ENCODE measurements around the gene TNPO3.
"Not testable (repeated sequence)": the region's sequence is repeated elsewhere in the genome, so short reads cannot be mapped to it uniquely, and the experiment has no call there.

Gene TNPO3

DNA sequence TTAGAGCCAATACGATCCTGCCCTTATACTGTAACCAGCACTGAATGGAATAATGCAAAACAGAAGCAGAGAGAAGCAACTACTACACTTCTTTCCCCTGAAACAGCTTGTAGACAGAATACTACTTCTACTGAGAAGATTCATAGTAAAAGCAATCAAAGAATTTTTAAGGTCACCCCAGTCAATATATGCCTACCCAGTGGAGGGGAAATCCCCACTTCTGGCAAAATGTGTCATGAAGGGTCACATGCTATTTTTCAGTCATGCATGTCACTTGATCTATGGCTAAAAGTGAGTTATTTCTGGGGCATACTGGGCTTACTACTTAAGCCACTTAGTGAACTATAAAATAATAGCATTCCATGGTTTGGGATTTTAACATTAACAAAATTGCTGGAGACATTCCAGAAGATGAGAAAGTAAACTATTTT, 91.6 kb downstream of the TNPO3 start:
- no peak for DNase-seq

DNA sequence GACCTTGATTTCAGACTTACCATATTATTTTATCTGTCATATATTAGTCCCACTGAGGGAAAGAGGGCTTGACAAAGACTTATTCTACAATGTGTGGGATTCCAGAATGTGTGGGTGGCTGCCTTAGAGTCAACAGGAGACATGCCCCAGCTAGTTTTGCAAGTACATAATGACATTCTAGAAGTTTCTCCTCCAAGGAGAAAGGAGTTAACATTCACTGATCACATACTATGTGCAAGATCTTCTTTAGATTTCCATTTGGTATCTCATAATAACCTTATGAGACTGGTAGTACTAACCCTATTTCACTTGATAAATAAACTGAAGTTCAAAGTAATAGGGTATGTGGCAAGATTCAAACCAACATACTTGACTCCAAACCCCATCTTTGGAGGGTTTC, 92.0 kb downstream of the TNPO3 start:
- no peak for DNase-seq

DNA sequence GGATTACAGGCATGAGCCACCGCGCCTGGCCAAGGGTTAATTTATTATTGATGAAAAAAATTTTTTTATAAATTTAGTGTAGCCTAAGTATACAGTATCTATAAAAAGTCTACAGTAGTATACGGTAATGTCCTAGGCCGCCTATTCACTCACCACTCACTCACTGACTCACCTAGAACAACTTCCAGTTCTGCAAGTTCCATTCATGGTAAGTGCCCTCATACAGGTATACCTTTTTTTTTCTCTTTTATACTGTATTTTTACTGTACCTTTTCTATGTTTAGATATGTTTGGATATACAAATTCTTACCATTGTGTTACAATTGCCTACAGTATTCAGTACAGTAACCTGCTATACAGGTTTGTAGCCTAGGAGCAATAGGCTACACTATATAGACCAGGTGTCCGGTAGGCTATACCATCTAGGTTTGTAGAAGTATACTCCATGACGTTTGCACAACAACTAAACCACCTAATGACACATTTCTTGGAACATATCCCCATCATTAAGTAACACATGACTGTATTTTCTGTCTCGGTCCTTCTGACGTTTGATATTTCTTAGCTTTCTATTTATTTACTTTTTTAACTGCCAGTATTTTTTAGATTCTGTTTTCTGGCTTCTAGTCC, 93.8 kb downstream of the TNPO3 start:
- DNase-seq: no peak

DNA sequence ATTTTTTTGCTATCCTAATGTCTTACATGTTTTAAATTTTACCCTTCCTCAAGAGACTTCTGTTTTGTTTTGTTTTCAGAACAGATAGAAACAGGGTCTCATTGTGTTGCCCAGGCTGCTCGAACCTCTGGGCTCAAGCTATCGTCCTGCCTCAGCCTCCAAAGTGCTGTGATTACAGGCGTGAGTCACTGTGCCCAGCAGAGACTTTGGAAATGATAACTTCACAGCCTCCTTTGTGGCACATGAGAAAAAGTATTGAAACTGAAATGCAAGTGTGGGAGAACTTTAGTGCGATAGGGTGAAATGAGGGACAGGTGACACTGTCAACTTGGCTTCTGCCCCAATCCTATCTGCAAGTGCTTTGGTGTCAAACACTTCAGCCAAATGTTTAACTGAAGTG, 95.6 kb downstream of the TNPO3 start:
- DNase-seq: no peak

DNA sequence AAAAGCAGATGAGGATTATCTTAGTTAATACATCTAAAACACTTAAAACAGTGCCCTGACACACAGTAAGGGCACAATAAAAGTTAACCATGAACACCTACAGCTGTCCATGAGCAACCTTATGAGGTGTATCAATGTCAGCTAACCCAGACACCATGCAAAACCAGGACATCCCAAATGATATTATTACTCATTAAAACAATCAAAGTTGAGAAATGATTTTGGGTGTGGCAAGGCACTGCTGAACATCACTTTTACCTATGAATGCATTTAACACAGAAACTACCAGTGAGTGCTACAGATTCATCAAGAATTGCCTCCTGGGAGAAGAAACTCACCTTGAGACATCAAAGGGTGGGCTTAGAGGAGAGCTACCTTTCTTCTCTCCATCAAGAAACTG, 98.9 kb downstream of the TNPO3 start:
- DNase-seq: no peak

DNA sequence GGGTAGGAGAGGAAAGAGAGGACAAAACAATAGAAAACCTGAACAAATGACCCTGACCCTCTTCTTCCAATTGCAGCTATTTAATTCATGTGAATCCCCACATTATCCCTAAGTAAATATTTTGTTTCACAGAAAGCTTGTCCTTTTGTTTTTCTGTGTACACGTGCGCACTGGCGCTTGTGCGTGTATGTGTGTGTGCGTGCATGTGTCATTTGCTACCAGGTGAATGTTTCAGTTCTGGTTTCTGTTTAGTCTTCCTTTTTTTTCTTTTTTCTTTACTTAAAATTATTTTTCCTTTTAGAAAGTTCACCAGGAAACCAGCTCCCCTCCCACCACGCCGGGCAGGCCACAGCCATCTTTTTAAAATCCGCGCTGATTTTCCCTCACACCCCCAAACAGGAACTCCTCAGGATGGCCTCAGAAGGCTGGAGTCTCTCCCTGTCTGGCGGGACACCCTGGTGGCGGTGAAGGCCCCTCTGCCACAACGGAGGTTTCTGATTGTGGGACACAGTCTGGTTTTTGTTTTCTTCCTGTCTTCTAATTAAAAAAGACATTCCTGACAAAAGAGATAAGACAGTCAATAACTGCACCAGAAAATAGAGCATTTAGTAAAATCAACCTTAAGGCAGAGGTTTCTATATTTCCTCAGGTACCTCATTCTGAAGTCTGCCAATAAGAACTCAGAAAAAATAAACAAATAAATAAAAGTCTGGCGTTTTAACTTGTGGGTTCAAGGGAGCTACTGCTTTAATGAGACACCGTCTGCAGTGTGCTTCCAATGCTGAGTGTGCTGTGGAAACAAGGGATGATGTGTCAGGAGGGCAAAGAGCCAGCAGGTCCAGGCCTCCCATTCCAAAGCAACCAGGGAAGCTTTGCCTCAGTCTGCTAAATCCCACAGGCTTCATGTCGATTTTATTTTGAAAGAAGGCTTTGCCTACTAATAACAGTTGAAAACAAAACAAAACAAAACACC, 99.8 kb downstream of the TNPO3 start:
- peak in 3 of 56 donors; percentile 10 to 39 (median 11) for DNase-seq

DNA sequence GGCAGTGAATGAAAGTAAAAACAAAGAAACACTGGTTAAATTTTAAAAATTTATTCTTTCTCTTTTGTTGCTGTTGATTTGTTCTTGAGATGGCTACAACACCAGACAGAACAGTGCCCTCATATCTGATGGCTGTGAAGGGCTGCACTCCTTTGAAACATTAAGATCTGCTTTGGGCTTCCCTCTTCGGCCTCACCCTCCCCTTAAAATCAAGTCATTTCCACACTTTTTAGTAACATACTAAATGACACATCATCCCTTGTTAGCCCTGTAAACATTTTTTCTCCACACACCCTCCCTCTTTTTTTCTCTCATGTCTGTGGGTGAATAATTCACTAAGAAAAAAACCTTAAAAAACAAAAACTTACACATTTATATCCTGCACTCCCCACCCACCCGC, 100.8 kb downstream of the TNPO3 start:
- no peak for DNase-seq

DNA sequence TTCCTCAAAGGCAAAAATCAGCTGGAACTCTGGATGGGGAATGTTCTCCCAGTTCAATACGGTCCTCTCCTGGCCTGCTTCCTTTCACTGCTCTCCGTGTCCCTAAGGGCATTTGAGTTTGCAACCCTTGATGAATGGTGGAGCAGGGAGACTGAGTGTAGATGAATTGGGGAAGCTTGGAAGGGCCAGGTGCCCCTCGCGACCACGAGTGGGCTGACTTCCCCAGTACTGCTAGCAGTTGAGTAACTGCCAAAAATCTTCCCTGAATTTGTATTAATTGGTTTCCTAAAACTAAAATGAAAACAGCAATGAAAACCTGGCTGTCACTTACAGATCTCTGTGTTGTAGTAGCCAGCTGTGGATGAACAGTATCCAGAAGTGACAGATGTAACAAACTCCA, 103.6 kb downstream of the TNPO3 start:
- no peak for DNase-seq

DNA sequence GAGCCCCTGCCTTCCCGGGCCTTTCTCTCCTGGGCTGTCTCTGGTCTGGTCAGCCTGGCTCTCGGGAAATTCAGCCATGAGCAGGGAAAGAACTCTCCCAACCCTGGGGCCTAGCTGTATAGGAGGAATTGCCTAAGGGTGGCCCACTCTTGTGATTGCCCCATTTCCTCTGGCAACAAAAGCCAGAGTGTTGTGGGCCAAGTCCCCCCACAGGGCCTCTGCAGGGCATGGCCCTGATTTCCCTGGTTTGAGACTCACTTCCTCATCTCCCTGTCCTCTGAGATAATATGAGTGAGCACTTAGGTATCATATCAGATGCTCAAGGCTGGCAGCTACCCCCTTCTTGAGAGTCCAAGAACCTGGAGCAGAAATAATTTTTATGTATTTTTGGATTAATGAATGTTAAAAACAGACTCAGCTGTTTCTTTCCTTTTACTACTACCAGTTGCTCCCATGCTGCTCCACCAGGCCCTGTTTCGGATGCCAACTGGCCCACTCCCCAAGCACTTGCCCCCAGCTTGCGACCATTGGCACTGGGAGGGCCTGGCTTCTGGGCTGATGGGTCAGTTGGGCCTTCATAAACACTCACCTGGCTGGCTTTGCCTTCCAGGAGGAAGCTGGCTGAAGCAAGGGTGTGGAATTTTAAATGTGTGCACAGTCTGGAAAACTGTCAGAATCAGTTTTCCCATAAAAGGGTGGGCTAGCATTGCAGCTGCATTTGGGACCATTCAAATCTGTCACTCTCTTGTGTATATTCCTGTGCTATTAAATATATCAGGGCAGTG, 105.7 kb downstream of the TNPO3 start:
- DNase-seq: peak in 2 of 56 donors; percentile 5 to 36

DNA sequence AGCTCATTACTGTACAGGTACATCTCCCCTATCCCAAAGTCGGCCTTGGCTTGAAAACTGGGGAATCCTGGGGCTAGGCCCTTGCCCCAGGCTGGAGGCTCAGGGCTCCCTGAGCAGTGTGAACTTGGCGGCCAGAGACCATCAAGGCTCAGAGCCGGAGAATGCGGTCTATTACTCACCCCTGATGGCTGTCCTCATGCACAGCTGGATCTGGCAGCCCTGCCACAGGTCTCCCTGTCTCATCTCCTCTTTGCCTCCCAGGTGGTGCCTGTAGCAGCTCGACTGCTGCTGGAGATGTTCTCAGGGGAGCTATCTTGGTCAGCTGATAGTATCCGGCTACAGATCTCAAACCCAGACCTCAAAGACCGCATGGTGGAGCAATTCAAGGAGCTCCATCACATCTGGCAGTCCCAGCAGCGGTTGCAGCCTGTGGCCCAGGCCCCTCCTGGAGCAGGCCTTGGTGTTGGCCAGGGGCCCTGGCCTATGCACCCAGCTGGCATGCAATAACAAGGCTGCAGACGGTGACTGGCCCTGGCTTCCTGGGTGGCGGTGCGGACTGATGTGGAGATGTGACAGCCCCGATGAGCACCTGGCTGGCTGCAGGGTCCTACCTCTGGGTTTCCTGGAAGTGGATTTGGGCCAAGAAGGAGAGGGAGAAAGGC, 106.5 kb downstream of the TNPO3 start:
- no peak for DNase-seq

DNA sequence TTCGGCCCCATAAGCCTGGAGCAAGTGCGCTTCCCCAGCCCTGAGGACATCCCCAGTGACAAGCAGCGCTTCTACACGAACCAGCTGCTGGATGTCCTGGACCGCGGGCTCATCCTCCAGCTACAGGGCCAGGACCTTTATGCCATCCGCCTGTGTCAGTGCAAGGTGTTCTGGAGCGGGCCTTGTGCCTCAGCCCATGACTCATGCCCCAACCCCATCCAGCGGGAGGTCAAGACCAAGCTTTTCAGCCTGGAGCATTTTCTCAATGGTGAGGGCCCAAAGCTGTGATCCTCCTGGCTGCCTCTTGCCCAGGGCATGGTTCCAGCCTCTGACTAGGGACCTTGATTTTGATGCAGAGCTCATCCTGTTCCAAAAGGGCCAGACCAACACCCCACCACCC, 107.1 kb downstream of the TNPO3 start:
- DNase-seq: no peak

DNA sequence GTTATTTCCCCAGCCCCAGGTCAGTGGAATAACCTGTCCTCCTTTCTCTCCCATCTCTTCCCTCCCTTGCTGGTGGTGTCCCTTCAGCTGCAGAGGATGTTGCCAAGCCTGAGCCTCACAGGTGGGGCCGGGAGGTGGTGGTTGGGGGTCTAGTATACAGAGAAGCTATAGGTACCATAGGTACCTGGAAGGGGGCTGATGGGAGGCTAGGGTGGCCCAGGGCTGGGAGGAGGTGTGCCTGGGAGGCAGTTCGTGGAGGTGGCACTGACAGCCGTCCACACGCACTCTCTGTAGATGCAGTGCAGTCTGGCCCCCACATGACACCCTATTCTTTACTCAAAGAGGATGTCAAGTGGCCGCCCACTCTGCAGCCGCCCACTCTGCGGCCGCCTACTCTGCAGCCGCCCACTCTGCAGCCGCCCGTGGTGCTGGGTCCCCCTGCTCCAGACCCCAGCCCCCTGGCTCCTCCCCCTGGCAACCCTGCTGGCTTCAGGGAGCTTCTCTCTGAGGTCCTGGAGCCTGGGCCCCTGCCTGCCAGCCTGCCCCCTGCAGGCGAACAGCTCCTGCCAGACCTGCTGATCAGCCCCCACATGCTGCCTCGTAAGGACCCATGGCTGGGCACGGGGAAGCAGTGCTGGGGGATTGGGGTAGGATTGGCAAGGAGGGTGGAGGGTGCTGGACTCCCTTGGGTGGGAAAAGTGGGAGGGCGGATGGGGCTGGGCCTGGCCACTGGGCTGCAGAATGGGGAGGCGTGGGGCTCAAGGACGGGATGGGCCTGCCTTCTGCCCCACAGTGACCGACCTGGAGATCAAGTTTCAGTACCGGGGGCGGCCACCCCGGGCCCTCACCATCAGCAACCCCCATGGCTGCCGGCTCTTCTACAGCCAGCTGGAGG, 107.7 kb downstream of the TNPO3 start:
- DNase-seq: no peak

DNA sequence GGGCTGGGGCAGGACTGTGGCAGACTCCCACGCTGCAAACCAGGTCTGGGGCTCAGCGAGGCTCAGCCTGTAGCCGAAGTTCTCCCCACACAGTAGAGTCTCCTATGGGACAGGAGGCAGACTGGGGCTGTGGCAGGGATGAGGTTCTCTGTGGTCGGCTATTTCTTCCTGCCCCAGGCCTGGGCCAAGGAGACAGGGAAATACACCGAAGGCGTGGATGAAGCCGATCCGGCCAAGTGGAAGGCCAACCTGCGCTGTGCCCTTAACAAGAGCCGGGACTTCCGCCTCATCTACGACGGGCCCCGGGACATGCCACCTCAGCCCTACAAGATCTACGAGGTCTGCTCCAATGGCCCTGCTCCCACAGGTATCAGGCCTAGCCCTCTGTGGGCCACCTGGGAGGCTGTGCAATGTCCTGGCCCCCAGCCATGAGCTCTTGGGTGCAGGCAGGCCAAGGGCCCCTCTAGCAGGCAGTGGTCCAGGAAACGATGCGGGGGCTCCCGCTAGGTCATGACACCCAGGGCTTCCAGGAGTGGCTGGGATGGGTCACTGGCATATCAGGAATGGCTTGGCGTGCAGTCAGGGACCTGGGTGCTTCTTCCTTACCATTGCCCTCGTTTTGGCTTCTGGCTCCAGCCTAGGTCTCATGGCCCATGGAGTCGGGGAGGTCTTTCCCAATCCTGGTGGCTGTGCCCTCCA, 109.1 kb downstream of the TNPO3 start:
- no peak for DNase-seq

DNA sequence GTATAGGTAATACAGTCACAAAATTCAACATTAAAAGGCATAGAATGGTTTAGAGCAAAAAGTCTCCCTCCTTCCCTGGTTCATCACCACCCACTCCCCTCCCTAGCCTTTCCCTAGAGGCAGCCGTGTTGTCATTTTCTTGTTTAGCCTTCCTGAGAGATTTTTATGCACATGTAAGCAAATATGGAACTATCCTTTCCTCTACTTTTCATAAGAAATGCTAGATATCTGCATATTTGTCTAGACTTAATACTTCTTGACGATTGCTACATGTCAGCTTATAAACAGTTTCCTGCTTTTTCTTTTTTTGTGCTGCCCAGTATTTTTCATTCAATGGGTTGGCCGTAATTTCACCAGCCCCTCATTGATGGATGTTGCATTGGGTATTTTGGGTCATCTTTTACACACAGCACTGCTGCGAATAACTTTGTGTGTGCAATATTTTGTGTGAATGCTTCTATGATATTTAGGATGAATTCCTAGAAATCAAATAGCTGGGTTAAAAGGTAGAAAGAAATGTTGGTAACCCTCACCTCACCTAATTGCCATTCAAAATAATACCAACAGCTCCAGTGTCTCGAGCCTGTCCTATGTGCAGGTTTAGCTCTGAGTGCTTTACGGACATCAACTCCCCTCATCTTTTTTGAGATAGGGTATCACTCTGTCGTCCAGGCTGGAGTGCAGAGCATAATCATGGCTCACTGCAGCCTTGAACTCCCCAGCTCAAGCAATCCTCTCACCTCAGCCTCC, 110.2 kb downstream of the TNPO3 start:
- no peak for DNase-seq

DNA sequence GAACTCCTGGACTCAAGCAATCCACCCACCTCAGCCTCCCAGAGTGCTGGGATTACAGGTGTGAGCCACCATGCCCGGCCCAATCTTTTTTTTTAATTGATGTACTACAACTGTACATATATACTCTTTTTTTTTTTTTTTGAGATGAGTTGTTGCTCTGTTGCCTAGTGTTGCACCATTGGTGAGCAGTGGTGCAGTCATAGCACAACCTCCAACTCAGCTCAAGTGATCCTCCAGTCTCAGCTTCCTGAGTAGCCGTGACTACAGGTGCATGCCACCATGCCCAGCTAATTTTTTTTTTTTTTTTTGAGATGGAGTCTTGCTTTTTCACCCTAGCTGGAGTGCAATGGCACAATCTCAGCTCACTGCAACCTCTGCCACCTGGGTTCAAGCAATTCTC, 111.7 kb downstream of the TNPO3 start:
- not testable (repeated sequence) for DNase-seq

DNA sequence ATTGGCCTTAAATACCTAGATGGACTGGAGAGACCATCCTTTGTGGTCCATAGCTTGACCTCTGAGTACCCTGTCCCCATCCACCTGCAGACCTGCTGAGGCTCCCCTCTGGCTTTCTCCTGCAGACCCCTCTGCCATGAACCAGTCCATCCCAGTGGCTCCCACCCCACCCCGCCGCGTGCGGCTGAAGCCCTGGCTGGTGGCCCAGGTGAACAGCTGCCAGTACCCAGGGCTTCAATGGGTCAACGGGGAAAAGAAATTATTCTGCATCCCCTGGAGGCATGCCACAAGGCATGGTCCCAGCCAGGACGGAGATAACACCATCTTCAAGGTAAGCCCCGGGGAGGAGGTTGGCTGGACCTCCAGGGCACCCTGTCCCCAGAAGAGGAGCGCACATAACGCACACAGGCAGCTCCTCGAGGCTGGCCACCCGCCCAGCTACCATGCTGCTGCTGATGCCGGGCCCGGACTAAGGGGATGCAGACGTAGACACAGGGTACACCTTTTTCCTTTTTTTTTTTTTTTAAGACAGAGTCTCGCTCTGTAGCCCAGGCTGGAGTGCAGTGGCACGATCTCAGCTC, 112.9 kb downstream of the TNPO3 start:
- no peak for DNase-seq

DNA sequence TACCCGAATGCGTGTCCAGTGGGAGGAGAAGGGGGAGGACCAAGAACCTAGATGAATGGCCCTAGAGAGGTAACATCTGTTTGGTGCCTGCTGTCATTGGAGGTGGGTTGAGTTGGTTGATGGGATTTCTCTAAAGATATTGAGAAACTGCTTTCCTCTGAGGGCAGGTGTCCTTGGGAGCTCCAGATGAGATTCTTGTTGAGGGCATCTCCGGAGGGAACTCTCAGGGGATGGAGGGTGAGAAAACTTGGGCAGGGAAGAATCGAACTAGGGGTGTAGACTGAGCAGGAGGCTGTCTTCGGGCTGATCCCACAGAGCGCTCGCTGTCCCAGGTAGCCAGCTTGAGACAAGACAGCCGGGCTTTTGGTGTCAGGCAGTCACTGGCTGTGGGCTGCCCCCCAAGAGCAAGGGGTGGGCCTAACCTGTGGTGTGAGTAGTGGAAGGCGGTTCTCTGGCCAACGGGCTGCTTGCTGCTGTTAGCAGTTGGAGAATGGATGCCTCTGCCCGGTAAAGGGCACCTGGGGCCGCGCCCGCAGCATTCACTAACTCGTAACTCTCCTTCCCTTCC, 113.5 kb downstream of the TNPO3 start:
- no peak for DNase-seq

Data from amygdala (tissue), 56 donors.